ENCODE results near the gene FABP2.

Gene FABP2

DNA sequence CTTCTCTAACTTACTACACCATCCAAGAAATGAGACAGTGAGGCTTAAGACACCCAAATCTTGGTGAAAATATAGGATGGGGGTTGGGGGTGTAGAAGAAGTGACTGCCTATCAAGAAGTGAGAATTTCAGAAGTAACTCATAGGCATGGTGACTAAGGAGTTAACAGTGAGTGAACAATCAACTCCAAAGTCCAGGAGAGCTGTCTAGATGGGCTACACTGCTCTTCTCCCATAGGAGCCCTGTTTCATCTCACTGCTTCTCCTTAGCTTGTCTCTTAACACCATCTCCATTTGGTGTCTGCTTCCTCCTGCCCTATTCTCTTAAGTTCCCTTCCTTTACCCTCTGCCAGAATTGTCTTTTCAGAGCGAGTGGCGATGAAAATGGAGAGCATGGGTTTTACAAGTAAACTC is 22.7 kb downstream of the FABP2 start:
- DNase-seq (ENCODE audit: low spot score): no peak
- no peak for TF ChIP-seq CTCF (IDR thresholded peaks at IDR 0.05; ENCODE audit: extremely low read depth, missing control alignments)

- no peak for TF ChIP-seq CTCF (IDR thresholded peaks at IDR 0.05; ENCODE audit: extremely low read depth, missing control alignments)
- DNase-seq (ENCODE audit: low spot score): no peak
Measured at GRCh38 chr4:119297795-119298194, 24.1 kb downstream of the FABP2 start.

DNA sequence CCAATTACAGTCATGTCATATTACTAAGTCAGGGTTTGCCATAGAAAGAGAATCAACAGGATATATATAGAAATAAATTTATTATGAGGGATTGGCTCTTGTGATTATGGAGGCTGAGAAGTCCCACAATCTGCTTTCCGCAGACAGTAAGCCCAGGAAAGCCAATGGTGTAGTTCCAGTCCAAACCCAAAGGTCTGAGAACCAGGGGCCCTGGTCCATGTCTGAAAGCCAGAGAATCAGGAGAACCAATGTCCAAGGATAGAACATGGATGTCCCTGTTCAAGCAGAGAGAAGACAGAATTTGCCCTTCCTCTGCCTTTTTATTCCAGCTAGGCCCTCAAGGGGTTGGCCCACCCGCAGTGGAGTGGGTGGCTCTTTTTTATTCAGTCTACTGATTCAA is 25.6 kb downstream of the FABP2 start:
- TF ChIP-seq CTCF (IDR thresholded peaks at IDR 0.05; ENCODE audit: extremely low read depth, missing control alignments): no peak

DNA sequence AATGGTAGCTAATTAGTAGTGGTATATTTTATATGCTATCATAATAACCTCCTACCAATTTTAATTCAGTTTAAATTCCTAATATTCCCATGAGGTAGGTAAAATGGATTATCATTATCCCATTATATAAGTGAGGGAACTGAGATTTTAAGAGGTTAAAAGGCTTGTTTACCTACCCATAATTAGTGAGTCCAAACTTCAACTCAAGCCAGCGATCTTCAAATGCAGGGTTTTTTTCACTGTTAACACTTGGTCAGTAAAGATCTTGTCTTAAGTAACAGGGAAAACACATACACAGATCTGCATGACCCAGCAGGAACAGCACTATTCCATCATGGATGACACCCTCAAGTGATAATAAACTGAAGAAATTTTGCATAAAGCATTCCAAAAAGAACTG is 31.3 kb downstream of the FABP2 start:
- TF ChIP-seq CTCF (IDR thresholded peaks at IDR 0.05; ENCODE audit: extremely low read depth, missing control alignments): no peak
- no peak for DNase-seq (ENCODE audit: low spot score)

More for the DNA sequence above, 25.6 kb downstream of the FABP2 start:
- DNase-seq (ENCODE audit: low spot score): no peak

GRCh38 chr4:119289313-119289712 is 32.6 kb downstream of the FABP2 start:
- no peak for DNase-seq (ENCODE audit: low spot score)
- no peak for TF ChIP-seq CTCF (IDR thresholded peaks at IDR 0.05; ENCODE audit: extremely low read depth, missing control alignments)

DNA sequence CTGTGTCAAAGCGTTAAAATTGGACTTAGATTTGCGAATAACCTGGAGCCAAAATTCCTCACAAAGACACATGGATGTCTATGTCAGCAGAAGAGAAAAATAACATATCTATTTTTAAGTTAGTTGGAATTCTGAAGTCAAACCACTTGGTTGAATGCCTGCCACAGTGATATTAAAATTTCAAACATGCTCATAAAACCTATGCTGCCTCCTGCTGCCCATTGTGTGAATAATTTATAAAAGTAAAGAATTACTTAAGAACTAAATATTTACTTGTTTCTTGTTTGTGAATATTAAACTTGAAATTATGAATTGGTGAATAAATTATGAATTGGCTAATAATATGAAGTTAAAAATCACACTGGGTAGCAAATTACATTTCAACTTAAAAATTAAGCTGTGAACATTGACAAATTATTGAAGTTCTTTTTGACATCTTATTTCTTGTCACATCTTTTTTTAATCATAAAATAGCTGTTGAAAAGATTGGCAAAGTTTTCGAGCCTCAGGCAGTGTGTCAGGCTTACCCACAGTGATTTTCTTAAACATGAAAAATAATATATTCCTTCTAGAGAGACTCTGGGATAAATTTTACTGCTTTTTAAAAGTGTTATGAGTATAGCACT is 35.4 kb downstream of the FABP2 start:
- peak; percentile 3 for TF ChIP-seq CTCF (IDR thresholded peaks at IDR 0.05; ENCODE audit: extremely low read depth, missing control alignments)
- DNase-seq (ENCODE audit: low spot score): no peak

- TF ChIP-seq CTCF (IDR thresholded peaks at IDR 0.05; ENCODE audit: extremely low read depth, missing control alignments): no peak
- no peak for DNase-seq (ENCODE audit: low spot score)
Measured at GRCh38 chr4:119284876-119285780, 36.8 kb downstream of the FABP2 start.
